ENCODE measurements around the gene FHOD1. TPM values are rescaled to one million over a fixed set of nuclear protein-coding genes. Genes with fewer than 3 reads are reported as not detected.

Gene FHOD1
- total and polyA plus RNA-seq, 2 of the 13 experiments (the other 11 are each of a cell fraction or from before 2014, with no cell fraction given), result 20.0 to 20.8 TPM

GRCh38 chr16:67279296-67280089 lies 32.2 kb upstream of the FHOD1 start, which contains the start of gene PLEKHG4 (continued):
- TF ChIP-seq CREM (IDR thresholded peaks at IDR 0.05) (no peak), CREM (CRISPR knock-in tag; IDR thresholded peaks at IDR 0.05) (peak; percentile 24; the same call in 1 of the 2 replicates), CAMTA2 (CRISPR knock-in tag; IDR thresholded peaks at IDR 0.05; ENCODE audit: borderline replicate concordance) (no peak), SMAD1 (CRISPR knock-in tag; IDR thresholded peaks at IDR 0.05; ENCODE audit: borderline replicate concordance, low read depth) (no peak), ADNP (CRISPR knock-in tag; IDR thresholded peaks at IDR 0.05) (0 out of 2 replicates have a peak, but pooled peaks have one; percentile 51), ZNF275 (CRISPR knock-in tag; IDR thresholded peaks at IDR 0.05; ENCODE audit: borderline replicate concordance) (peak; percentile 35; the same call in 1 of the 2 replicates), ZNF329 (CRISPR knock-in tag; IDR thresholded peaks at IDR 0.05; ENCODE audit: low read depth) (peak; percentile 89; the same call in 1 of the 2 replicates), ZSCAN31 (CRISPR knock-in tag; IDR thresholded peaks at IDR 0.05; ENCODE audit: low read depth) (peak; percentile 90), PCBP1 (IDR thresholded peaks at IDR 0.05; ENCODE audit: borderline replicate concordance, low read depth, low read length) (no peak), ZNF432 (CRISPR knock-in tag; IDR thresholded peaks at IDR 0.05; ENCODE audit: borderline replicate concordance) (peak; percentile 74; the same call in 1 of the 2 replicates), PHF8 (CRISPR knock-in tag; IDR thresholded peaks at IDR 0.05) (no peak; the same call in 1 of the 2 replicates), PAX8 (CRISPR knock-in tag; IDR thresholded peaks at IDR 0.05; ENCODE audit: borderline replicate concordance) (peak; percentile 60; the same call in 1 of the 2 replicates), MYNN (CRISPR knock-in tag; IDR thresholded peaks at IDR 0.05; ENCODE audit: low read depth) (no peak), ATF3 (CRISPR knock-in tag; IDR thresholded peaks at IDR 0.05) (no peak; the same call in none of the 2 replicates), SP5 (CRISPR knock-in tag; IDR thresholded peaks at IDR 0.05; ENCODE audit: borderline replicate concordance, low read depth) (no peak), RBAK (CRISPR knock-in tag; IDR thresholded peaks at IDR 0.05) (no peak), ZNF800 (CRISPR knock-in tag; IDR thresholded peaks at IDR 0.05) (no peak; the same call in 1 of the 2 replicates), SUZ12 (IDR thresholded peaks at IDR 0.05; ENCODE audit: low read depth, low read length) (no peak), RXRA (CRISPR knock-in tag; IDR thresholded peaks at IDR 0.05) (no peak), ZNF430 (CRISPR knock-in tag; IDR thresholded peaks at IDR 0.05) (peak; percentile 4; the same call in 1 of the 2 replicates), SALL1 (CRISPR knock-in tag; IDR thresholded peaks at IDR 0.05) (peak; percentile 88), SAP130 (CRISPR knock-in tag; IDR thresholded peaks at IDR 0.05; ENCODE audit: low read depth) (peak; percentile 57), NAIF1 (CRISPR knock-in tag; IDR thresholded peaks at IDR 0.05; ENCODE audit: borderline replicate concordance) (no peak), MIXL1 (CRISPR knock-in tag; IDR thresholded peaks at IDR 0.05) (no peak), BHLHE40 (IDR thresholded peaks at IDR 0.05; ENCODE audit: low read length) (peak; percentile 75), RFXAP (CRISPR knock-in tag; IDR thresholded peaks at IDR 0.05; ENCODE audit: borderline replicate concordance) (peak; percentile 80; the same call in 1 of the 2 replicates), FOSL1 (CRISPR knock-in tag; IDR thresholded peaks at IDR 0.05; ENCODE audit: borderline replicate concordance) (no peak), FOXA3 (CRISPR knock-in tag; IDR thresholded peaks at IDR 0.05) (peak; percentile 41; the same call in 1 of the 2 replicates), ZMAT5 (CRISPR knock-in tag; IDR thresholded peaks at IDR 0.05; ENCODE audit: borderline replicate concordance, low read depth) (no peak)
